Kidney (tissue), 14 donors: ENCODE results near the gene GNB1L. TPM values are rescaled to one million over a fixed set of nuclear protein-coding genes. Genes with fewer than 3 reads are reported as not detected.

Source experiments
- DNase-seq, 5 donors: peaks; one replicate each; pipeline ENCODE4 v3.0.0-alpha.2; 2013 to 2020
- FAIRE-seq: peaks from 2 replicates; lab custom pipeline; 2012; peaks lifted over from hg19 to GRCh38; lab: Jason Lieb, UNC
- H3K27ac ChIP-seq, 2 donors: one replicate each; pipeline ENCODE4 v1.7.0; 2013; ENCODE audit warnings: low read depth in 2 of 2, low read length in 2 of 2, inconsistent platforms in 1 of 2
- H3K27me3 ChIP-seq: one replicate; pipeline ENCODE4 v1.7.1; 2013; ENCODE audit warnings: low read length, inconsistent platforms; ENCODE audit not compliant: control insufficient read depth, insufficient read depth
- H3K36me3 ChIP-seq, 3 donors: one replicate each; pipeline versions ENCODE4 v1.7.0 to v1.7.1; 2013; ENCODE audit warnings: low read length in 3 of 3, control low read depth in 1 of 3, inconsistent platforms in 1 of 3; ENCODE audit not compliant: insufficient read depth in 3 of 3, control insufficient read depth in 2 of 3
- H3K4me1 ChIP-seq, 3 donors: one replicate each; pipeline versions ENCODE4 v1.7.0 to v1.7.1; 2013; ENCODE audit warnings: low read length in 3 of 3, inconsistent platforms in 1 of 3, low read depth in 1 of 3; ENCODE audit not compliant: control insufficient read depth in 2 of 3, insufficient read depth in 2 of 3
- H3K4me3 ChIP-seq, 3 donors: one replicate each; pipeline versions ENCODE4 v1.7.0 to v1.8.1; 2013; ENCODE audit warnings: low read length in 3 of 3, control low read depth in 1 of 3, inconsistent platforms in 1 of 3
- H3K9ac ChIP-seq, 3 donors: one replicate each; pipeline versions ENCODE4 v1.7.0 to v1.7.1; 2013; ENCODE audit warnings: low read length in 3 of 3, control low read depth in 1 of 3, inconsistent platforms in 1 of 3
- H3K9me3 ChIP-seq, 3 donors: one replicate each; pipeline versions ENCODE4 v1.7.0 to v1.7.1; 2013; ENCODE audit warnings: low read length in 3 of 3, control low read depth in 1 of 3, inconsistent platforms in 1 of 3; ENCODE audit not compliant: control insufficient read depth in 2 of 3, insufficient read depth in 1 of 3
- intact Hi-C: fragments of 100-400 bp; cut with DNase I; formaldehyde crosslinking; loops from one replicate; pipeline ENCODE4 v1.11.1; 2022
- polyA plus RNA-seq: library from polyadenylated mRNA; stranded (reverse); fragments of 350-450 nt; fragmentation: Illumina TruSeq; extraction: RNeasy Lipid Tissue Mini Kit (QIAGEN cat#74804); gene quantifications from one replicate; pipeline ENCODE4 v1.2.3, GENCODE V29; 2014; ENCODE audit warnings: low read depth, low replicate concordance; ENCODE audit not compliant: insufficient read depth
- total RNA-seq: library from RNA; stranded (reverse); fragmentation: NEBNext Ultra II Directional; extraction: Animal tissue kit (Norgen Biotek cat#: 25700); gene quantifications from one replicate; pipeline ENCODE4 v1.2.1, GENCODE V29; 2021
- TF ChIP-seq, protein P1 (sequence below): IDR thresholded peaks from 3 replicates; pipeline ENCODE4 v1.5.1; 2012; ENCODE audit warnings: mild to moderate bottlenecking, moderate library complexity, borderline replicate concordance; ENCODE audit not compliant: insufficient read depth; ENCODE audit errors: extremely low read depth
- donor health status: control.
- donor health status: control.
- donor health status: control.
- donor health status: control.
- donor health status: control.
- donor health status: DM: yes; HTN: yes; CAD: no.
- donor health status: Normal renal cell carcinoma (clear cell type).

Gene GNB1L
- total and polyA plus RNA-seq, 2 donors from 2014 or later = 4.0 to 4.4 TPM

DNA sequence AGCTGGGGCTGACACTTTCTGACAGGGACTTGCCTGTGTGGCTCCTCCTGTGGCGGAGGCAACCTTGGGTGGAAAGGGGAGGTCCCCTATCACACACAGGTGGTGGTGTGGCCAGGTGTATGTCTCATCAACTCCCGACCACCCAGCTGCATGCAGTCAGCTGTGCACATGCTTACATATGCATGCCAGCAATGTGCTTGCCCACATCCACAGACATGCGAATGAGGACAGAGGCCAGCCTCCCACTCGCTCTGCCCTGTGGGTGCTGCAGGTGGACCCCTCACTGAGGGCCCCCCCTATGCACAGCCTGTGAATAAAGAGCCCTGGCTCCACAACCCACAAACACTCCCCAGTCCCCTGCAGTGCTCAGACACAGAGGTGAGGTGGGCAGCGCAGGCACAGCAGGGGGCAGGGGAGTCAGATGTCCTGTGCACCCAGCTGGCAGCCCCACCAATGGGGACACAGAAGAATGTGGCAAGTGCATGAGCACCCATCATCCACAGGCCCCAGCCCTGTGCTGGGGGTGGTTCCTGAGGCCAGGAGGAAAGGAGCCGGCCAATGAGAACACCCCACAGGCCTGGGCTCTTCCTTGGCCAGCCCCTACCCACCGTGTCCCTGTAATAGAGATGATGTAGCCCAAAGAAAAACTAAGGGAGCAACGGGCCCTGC is 9.5 kb downstream of the GNB1L start:
- Histone ChIP-seq H3K4me1 (peaks cover 0 to 11% (median 7%) of the 10 kb centered on the region in 3 donors), H3K27me3 (no peaks in the 10 kb centered on the region), H3K36me3 (peaks cover 0 to 2% (median 0%) of the 10 kb centered on the region in 3 donors), H3K9ac (no peak overlapping the region), H3K27ac (no peak overlapping the region), H3K4me3 (no peak overlapping the region), H3K9me3 (no peaks in the 10 kb centered on the region)
- TF ChIP-seq, protein P1, sequence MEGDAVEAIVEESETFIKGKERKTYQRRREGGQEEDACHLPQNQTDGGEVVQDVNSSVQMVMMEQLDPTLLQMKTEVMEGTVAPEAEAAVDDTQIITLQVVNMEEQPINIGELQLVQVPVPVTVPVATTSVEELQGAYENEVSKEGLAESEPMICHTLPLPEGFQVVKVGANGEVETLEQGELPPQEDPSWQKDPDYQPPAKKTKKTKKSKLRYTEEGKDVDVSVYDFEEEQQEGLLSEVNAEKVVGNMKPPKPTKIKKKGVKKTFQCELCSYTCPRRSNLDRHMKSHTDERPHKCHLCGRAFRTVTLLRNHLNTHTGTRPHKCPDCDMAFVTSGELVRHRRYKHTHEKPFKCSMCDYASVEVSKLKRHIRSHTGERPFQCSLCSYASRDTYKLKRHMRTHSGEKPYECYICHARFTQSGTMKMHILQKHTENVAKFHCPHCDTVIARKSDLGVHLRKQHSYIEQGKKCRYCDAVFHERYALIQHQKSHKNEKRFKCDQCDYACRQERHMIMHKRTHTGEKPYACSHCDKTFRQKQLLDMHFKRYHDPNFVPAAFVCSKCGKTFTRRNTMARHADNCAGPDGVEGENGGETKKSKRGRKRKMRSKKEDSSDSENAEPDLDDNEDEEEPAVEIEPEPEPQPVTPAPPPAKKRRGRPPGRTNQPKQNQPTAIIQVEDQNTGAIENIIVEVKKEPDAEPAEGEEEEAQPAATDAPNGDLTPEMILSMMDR = no peak
- intact Hi-C loops = no loop called here
- DNase-seq = peak in 2 of 5 donors; percentile 34 to 57
- no peak for FAIRE-seq

DNA sequence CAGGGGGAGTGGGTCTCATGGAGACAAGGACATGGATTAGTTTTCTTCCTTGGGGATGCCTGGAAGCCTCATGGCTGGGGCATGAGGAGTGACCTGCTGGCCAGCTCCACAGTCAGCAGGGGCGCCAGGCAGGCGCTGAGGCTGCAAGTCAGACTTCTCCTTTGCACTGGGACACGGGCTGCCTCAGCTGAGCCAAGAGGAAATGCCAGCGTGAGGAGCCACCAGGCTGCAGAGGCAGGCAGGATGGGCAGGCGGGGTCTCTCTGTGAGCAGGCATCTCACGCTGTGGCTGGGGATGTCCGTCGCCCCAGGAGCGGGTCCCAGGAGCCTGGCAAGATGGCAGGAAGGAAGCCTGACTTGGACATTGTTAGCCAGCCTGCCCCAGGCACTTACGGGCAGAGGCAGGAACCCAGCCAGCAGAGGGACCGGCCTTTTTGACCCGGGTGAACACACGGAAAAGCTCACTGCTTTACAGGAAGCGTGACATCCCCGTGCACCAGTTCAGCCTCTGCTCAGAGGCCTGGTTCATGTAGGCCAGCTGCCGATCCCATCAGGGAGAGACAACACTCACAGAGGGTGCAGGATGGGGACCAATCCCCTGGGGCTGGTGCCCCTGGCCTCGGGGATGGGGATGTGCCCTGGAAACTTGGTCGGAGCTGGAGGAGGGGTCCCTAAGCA is 10.2 kb downstream of the GNB1L start:
- no peak for FAIRE-seq
- H3K9ac ChIP-seq = no peak overlapping the region
- H3K27ac ChIP-seq = no peak overlapping the region
- H3K4me3 ChIP-seq = no peak overlapping the region
- H3K4me1 ChIP-seq = peaks cover 0 to 9% (median 7%) of the 10 kb centered on the region in 3 donors
- H3K9me3 ChIP-seq = no peaks in the 10 kb centered on the region
- intact Hi-C loops = no loop called here
- DNase-seq = peak in 4 of 5 donors; percentile 16 to 88 (median 34)
- H3K36me3 ChIP-seq = no peaks in the 10 kb centered on the region
- H3K27me3 ChIP-seq = no peaks in the 10 kb centered on the region
- TF ChIP-seq, protein P1 = no peak

DNA sequence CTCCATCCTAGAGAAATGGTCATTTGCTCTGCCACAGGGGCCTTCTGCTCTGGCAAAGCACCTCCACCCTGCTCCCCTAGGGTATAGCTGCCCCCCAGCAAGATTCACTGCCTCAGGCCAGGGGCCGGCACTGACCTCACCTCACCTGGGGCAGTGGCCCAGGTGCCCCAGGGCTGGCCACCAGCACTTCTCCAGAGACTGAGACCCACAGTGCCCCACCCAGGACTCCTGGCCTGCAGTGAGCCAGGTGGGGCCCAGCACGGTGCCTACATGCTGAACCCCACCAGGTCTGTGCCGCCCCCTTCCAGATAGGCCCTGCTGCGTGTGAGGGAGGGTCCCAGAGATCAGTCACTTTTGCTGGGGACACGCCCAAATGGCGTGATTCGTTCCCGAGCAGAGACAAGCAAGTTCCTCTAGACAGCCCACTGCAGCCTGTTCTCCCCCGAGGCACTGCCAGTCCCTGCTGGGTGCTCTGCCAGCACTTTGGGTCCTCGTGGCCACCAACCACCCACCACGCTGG is 10.8 kb downstream of the GNB1L start:
- Histone ChIP-seq H3K27me3 (no peaks in the 10 kb centered on the region), H3K9me3 (no peaks in the 10 kb centered on the region), H3K4me3 (no peak overlapping the region), H3K27ac (no peak overlapping the region), H3K9ac (no peak overlapping the region), H3K4me1 (peaks cover 0 to 9% (median 7%) of the 10 kb centered on the region in 3 donors), H3K36me3 (no peaks in the 10 kb centered on the region)
- TF ChIP-seq, protein P1 = no peak
- peak in 2 of 5 donors; percentile 41 to 72 for DNase-seq
- no peak for FAIRE-seq
- intact Hi-C loops = no loop called here
